ENCODE measurements around the gene SYN1.

SYN1 gene

GRCh38 chrX:47637546-47638195 is 18.0 kb upstream of the SYN1 start:
- H3K4me3 ChIP-seq (ENCODE audit: low read length), result no peak overlapping the region
- no peak for DNase-seq (ENCODE audit: low read depth, low spot score)

DNA sequence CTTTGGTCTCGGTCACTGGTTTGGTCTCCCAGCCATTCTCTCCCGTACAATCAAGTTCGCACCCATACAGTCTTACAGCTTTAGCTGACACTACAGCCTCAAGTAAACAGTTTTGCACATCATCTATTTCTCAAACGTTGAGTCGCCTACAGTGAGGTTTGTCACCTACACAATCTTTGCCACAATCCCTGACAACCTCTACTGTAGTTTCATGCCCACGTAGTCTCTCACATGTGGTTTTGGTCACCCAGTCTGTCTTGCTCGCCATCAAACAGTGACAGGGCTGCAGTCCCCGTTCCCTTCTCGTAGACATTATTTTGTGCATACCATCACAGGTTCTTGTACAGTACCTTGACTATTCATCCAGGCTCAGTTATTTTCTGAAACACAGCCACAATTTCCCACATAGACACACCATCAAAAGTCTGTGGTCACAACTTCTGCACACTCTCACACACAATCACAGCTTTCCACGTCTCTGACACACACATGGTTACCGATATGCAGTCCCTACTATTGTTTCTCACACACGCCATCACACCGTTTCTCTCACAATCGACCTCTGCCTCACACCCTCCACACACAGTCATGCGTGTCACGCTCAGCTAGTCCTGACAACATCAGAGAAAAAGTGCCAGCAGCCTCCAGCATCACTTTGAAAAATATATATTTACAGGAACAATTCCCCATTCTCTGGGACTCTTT is 15.4 kb upstream of the SYN1 start:
- no peak overlapping the region for H3K4me3 ChIP-seq (ENCODE audit: low read length)
- no peak for DNase-seq (ENCODE audit: low read depth, low spot score)

- H3K4me3 ChIP-seq (ENCODE audit: low read length), result no peak overlapping the region
- no peak for DNase-seq (ENCODE audit: low read depth, low spot score)
Observed at GRCh38 chrX:47633689-47634590, 14.3 kb upstream of the SYN1 start.

- no peak overlapping the region for H3K4me3 ChIP-seq (ENCODE audit: low read length)
- no peak for DNase-seq (ENCODE audit: low read depth, low spot score)
Observed at GRCh38 chrX:47632666-47633065, 13.0 kb upstream of the SYN1 start.

DNA sequence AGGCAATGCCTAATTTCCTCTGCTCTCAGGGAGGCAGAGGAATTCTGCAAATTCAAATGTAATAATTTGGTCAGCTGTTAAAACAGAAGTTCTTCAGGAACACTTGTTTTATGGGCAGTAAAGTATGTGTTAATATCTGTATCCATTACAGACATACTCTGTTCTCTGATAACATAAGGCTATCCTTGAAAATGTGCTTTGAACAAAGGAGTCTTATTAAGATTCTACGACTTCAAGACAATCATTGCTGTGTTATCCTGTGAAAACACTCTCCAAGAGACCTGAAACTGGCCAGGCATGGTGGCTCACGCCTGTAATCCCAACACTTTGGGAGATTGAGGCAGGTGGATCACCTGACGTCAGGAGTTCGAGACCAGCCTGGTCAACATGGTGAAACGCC is 12.0 kb upstream of the SYN1 start:
- no peak overlapping the region for H3K4me3 ChIP-seq (ENCODE audit: low read length)
- DNase-seq (ENCODE audit: low read depth, low spot score), result no peak

DNA sequence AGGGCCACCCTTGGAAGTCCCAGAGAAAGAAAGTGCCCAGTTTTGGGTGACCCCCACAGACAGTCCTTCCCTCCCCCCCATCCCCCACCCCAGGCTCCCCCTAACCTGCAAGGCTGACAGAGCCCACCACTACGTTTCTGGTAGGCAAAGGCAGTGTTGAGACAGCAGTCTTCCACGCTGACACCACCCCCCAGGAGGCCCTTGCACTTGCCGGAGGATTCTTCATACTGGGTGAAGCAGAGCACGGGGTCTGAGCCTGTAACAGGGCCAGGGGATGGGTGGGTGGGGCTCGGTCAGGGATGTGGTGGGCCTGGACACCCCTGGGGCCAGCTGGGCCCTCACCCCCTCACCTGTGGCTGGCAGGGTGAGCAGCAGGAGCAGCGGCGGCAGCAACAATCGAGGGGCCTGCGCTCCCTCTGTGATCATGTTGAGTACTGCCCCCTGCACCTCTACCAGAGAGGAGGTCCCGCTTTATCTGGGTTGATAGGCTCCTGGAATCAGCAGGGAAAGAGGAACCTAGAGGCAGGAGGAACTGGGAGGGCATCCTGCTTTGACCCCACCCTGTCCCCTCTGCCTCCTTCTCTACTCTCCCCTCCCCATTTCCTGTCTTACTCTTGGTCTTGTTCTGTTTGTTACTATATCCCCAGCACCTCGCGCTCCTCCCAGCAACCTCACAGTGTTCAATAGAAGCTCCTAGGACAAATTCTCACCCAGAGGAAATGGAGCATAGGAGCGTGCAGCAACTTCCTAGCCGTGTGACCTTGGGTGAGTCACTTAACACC is 10.0 kb upstream of the SYN1 start, which contains the start of gene CFP:
Gene CFP, minus strand, starts transcription at position 512 of the 782 bp plus-strand sequence. Its CDS starts 86 bp downstream, at position 426.
- DNase-seq (ENCODE audit: low read depth, low spot score), result no peak
- no peak within 1 kb of the TSS for H3K4me3 ChIP-seq (ENCODE audit: low read length)

DNA sequence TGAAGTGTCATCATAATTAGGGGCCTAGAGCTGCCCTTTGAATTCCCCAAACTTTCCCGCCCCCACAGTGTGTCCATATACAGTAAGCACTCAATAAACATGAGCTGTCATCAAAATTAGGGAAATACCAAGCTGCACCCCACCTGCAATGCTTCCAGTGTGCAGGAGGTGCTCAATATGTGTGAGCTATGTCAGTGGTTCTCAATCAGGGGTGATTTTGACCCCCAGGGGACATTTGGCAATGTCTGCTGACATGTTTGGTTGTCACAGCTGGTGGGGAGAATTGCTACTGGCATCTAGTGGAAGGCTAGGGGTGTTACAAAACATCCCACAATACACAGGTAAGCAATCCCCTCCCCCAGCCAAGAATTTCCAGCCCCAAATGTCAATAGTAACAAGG is 9.3 kb upstream of the SYN1 start:
- no peak overlapping the region for H3K4me3 ChIP-seq (ENCODE audit: low read length)
- no peak for DNase-seq (ENCODE audit: low read depth, low spot score)

DNA sequence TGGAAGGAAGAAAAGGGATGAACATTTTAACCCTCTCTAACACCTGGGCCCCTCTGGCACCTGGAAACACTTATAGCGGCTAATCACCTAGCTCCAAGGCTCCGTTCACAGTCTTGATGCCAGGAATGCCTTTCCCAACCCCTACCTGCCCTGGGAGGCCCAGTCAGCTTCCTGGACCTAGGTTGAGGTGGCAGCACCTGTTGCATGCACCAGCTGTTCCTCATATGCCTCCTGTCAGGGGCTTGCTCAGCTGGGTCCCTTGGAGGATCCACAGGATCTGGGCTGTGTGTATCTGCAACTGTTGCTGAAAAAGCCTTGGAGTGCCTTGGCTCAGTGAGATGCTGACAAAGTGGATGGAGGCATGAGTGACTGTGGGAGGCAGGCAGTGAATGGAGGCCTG is 5.7 kb upstream of the SYN1 start:
- no peak for DNase-seq (ENCODE audit: low read depth, low spot score)
- H3K4me3 ChIP-seq (ENCODE audit: low read length), result no peak overlapping the region

GRCh38 chrX:47623540-47624027 is 3.9 kb upstream of the SYN1 start:
- peak; percentile 77 for DNase-seq (ENCODE audit: low read depth, low spot score)
- peak overlapping the region; percentile 56 for H3K4me3 ChIP-seq (ENCODE audit: low read length)

- no peak overlapping the region for H3K4me3 ChIP-seq (ENCODE audit: low read length)
- DNase-seq (ENCODE audit: low read depth, low spot score), result no peak
Observed at GRCh38 chrX:47621851-47622250, 2.2 kb upstream of the SYN1 start.

- DNase-seq (ENCODE audit: low read depth, low spot score), result no peak
- H3K4me3 ChIP-seq (ENCODE audit: low read length), result no peak overlapping the region
Observed at GRCh38 chrX:47620303-47620685, 637 bp upstream of the SYN1 start.

DNA sequence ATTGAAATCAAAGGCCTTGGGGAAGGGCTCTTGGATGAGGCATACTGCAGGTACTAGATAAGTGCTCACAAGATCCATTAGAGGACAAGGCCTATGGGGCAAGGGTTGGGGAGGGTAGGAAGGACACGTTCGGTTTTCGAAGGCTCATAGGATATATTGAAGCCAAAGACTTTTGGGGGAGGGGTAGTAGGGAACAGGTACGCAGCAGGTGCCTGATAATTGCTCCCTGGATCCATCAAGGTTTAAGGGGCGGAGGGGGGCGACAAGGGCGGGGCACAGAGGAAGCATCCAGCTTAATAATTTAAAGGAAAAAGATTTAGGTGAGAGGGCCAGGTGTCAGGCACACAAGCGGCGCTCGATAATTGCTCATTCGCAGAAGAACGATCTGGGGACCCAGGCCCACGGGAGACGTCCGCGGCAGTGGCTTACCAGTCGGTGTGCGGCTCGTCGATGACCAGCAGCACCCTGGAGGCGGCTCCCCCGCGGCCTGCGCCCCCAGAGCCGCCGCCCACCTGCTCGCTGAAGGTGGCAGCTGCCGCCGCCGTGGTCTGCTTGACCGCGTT is 653 bp downstream of the SYN1 start:
- no peak overlapping the region for H3K4me3 ChIP-seq (ENCODE audit: low read length)
- DNase-seq (ENCODE audit: low read depth, low spot score), result no peak

DNA sequence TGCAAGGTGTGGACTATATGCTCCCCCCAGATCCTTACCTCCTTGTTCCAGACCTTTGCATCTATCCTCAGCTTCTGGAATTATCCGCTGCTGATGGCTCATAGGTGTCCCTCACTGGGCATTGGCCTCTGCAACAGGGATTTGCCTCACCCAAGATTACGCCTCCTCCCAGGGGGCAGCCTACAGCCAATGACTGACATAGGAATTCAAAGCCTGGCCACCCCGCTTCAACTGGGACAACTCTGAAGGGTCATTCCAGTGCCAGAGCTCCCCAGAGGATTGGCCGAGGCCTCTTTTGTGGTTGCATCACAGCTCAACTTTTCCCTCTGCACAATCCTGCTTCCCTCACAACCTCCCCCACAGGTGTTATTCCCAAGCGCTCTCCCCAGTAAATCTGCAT is 5.0 kb downstream of the SYN1 start:
- no peak overlapping the region for H3K4me3 ChIP-seq (ENCODE audit: low read length)
- DNase-seq (ENCODE audit: low read depth, low spot score), result no peak

GRCh38 chrX:47613082-47613481 is 6.6 kb downstream of the SYN1 start:
- no peak for DNase-seq (ENCODE audit: low read depth, low spot score)
- no peak overlapping the region for H3K4me3 ChIP-seq (ENCODE audit: low read length)

DNA sequence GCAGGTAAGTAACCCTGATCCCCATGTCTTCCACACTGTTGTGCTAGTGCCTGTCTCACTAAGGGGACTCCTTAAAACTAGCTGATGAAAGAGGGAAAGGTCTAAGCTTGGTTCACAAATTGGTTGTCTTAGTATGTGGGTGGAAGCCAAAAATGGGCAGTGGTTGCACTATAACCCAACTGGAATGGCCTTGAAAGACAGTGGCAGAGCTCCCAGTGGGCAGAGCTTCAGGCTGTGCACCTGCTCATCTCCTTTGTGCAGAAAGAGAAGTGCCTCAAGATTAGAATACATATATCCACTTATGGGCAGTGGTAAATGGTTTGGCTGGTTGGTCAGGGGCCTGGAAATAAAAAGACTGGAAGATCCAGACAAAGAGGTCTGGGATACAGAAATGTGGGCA is 7.2 kb downstream of the SYN1 start:
- no peak overlapping the region for H3K4me3 ChIP-seq (ENCODE audit: low read length)
- no peak for DNase-seq (ENCODE audit: low read depth, low spot score)

GRCh38 chrX:47611926-47612325 is 7.7 kb downstream of the SYN1 start:
- DNase-seq (ENCODE audit: low read depth, low spot score), result no peak
- no peak overlapping the region for H3K4me3 ChIP-seq (ENCODE audit: low read length)

- no peak for DNase-seq (ENCODE audit: low read depth, low spot score)
- no peak overlapping the region for H3K4me3 ChIP-seq (ENCODE audit: low read length)
Observed at GRCh38 chrX:47611489-47611888, 8.2 kb downstream of the SYN1 start.

GRCh38 chrX:47610511-47610910 is 9.1 kb downstream of the SYN1 start:
- DNase-seq (ENCODE audit: low read depth, low spot score), result no peak
- H3K4me3 ChIP-seq (ENCODE audit: low read length), result no peak overlapping the region

Data from Jurkat, Clone E6-1 (cell line).